ENCODE results near the gene PLXNA2. TPM values are rescaled to one million over a fixed set of nuclear protein-coding genes. Genes with fewer than 3 reads are reported as not detected.

PLXNA2 gene
- total and polyA plus RNA-seq, 2 donors (not counting 3 experiments of a cell fraction or from before 2014, with no cell fraction given), result 42.6 to 229 TPM

- TF ChIP-seq POLR2A (IDR thresholded peaks at IDR 0.05; ENCODE audit: low read depth, low read length) (no peak), POLR2AphosphoS5 (IDR thresholded peaks at IDR 0.05; ENCODE audit: insufficient read depth, low read depth, low read length) (peak; percentile 8), MYC (IDR thresholded peaks at IDR 0.05; ENCODE audit: low read depth, low read length) (no peak), CTCF (IDR thresholded peaks at IDR 0.05; ENCODE audit: extremely low read depth in 1 of 2, insufficient read depth in 1 of 2, low read depth in 1 of 2, low read length in 2 of 2) (no peak), FOS (IDR thresholded peaks at IDR 0.05; ENCODE audit: borderline replicate concordance, insufficient read depth, low read length) (no peak), GATA2 (IDR thresholded peaks at IDR 0.05; ENCODE audit: insufficient read depth, insufficient read length, low read depth, low read length) (no peak)
- Histone ChIP-seq H3K9me1 (replicated peaks; ENCODE audit: control insufficient read depth, extremely low read depth, insufficient read depth, low read length) (no peaks in the 10 kb centered on the region), H3K27me3 (ENCODE audit: control insufficient read depth in 2 of 2, insufficient read depth in 2 of 2, low read length in 2 of 2) (no peaks in the 10 kb centered on the region), H3K27ac (ENCODE audit: insufficient read depth, low read depth, low read length) (no peak overlapping the region), H3K4me1 (ENCODE audit: control insufficient read depth, extremely low read depth, insufficient read depth, low read length) (peaks cover 11% of the 10 kb centered on the region), H4K20me1 (replicated peaks; ENCODE audit: control insufficient read depth, extremely low read depth, insufficient read depth, low read length) (no peaks in the 10 kb centered on the region), H2AFZ (ENCODE audit: low read depth, low read length) (no peak overlapping the region), H3K9me3 (replicated peaks; ENCODE audit: control insufficient read depth, insufficient read depth, low read length) (no peaks in the 10 kb centered on the region), H3K36me3 (ENCODE audit: control insufficient read depth in 2 of 2, extremely low read depth in 1 of 2, insufficient read depth in 2 of 2, low read length in 2 of 2) (peaks cover 27% of the 10 kb centered on the region in 2 experiments), H3K4me3 (replicated peaks in 1 of 3; ENCODE audit: insufficient read depth in 1 of 3, low read depth in 1 of 3, low read length in 3 of 3) (no peak overlapping the region), H3K4me2 (ENCODE audit: insufficient read depth, low read length) (no peak overlapping the region), H3K79me2 (ENCODE audit: control insufficient read depth, insufficient read depth, low read length) (no peaks in the 10 kb centered on the region), H3K9ac (replicated peaks; ENCODE audit: extremely low read depth, insufficient read depth, low read length) (no peak overlapping the region)
- BruUV-seq (replicated peaks), result no TSS peak
- ChIA-PET CTCF (interaction anchor here (2.5 kb wide), 1 partner anchor 40 kb away, joined by 10 read pairs; no protein-coding TSS in a partner anchor), POLR2A (no interaction called here)
- no peak for DNase-seq (ENCODE audit: low read depth, low spot score)
- intact Hi-C loops (cut with micrococcal nuclease) (no loop called here), dilution Hi-C loops (cut with MboI; ENCODE audit: extremely low pct_ligation_motif_present, low sequenced_read_pairs) (no loop called here)
- no peak for FAIRE-seq
These were observed 182.6 kb downstream of the PLXNA2 start for GRCh38 chr1:208061632-208062031.

DNA sequence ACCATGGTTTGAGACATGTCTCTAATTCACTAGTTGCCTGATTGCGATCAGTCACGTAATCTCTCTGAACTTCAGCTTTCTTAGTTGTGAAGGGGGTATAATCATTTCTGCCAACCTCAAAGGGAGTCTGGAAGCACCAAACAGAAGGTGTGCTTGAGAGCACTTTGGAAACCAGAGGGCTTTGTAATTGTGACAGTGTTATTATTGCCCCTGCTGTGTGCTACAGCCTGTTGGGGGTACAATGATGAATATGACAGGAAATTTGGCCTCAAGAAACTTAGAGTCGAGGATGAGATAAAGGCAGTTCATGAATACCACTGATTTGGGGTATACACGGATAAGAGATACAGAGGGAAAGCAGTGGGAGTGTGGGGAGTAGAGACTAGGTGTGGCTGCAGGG lies 183.1 kb downstream of the PLXNA2 start:
- BruUV-seq (replicated peaks), result no TSS peak
- dilution Hi-C loops (cut with MboI; ENCODE audit: extremely low pct_ligation_motif_present, low sequenced_read_pairs), result no loop called here
- Histone ChIP-seq H3K79me2 (ENCODE audit: control insufficient read depth, insufficient read depth, low read length) (no peaks in the 10 kb centered on the region), H4K20me1 (replicated peaks; ENCODE audit: control insufficient read depth, extremely low read depth, insufficient read depth, low read length) (no peaks in the 10 kb centered on the region), H3K9ac (replicated peaks; ENCODE audit: extremely low read depth, insufficient read depth, low read length) (no peak overlapping the region), H3K4me2 (ENCODE audit: insufficient read depth, low read length) (no peak overlapping the region), H3K9me3 (replicated peaks; ENCODE audit: control insufficient read depth, insufficient read depth, low read length) (no peaks in the 10 kb centered on the region), H3K4me3 (replicated peaks in 1 of 3; ENCODE audit: insufficient read depth in 1 of 3, low read depth in 1 of 3, low read length in 3 of 3) (no peak overlapping the region), H3K27ac (ENCODE audit: insufficient read depth, low read depth, low read length) (no peak overlapping the region), H3K27me3 (ENCODE audit: control insufficient read depth in 2 of 2, insufficient read depth in 2 of 2, low read length in 2 of 2) (no peaks in the 10 kb centered on the region), H2AFZ (ENCODE audit: low read depth, low read length) (no peak overlapping the region), H3K36me3 (ENCODE audit: control insufficient read depth in 2 of 2, extremely low read depth in 1 of 2, insufficient read depth in 2 of 2, low read length in 2 of 2) (peaks cover 27 to 30% of the 10 kb centered on the region in 2 experiments), H3K9me1 (replicated peaks; ENCODE audit: control insufficient read depth, extremely low read depth, insufficient read depth, low read length) (no peaks in the 10 kb centered on the region), H3K4me1 (ENCODE audit: control insufficient read depth, extremely low read depth, insufficient read depth, low read length) (peaks cover 11% of the 10 kb centered on the region)
- TF ChIP-seq FOS (IDR thresholded peaks at IDR 0.05; ENCODE audit: borderline replicate concordance, insufficient read depth, low read length) (no peak), POLR2AphosphoS5 (IDR thresholded peaks at IDR 0.05; ENCODE audit: insufficient read depth, low read depth, low read length) (no peak), CTCF (IDR thresholded peaks at IDR 0.05; ENCODE audit: extremely low read depth in 1 of 2, insufficient read depth in 1 of 2, low read depth in 1 of 2, low read length in 2 of 2) (no peak), GATA2 (IDR thresholded peaks at IDR 0.05; ENCODE audit: insufficient read depth, insufficient read length, low read depth, low read length) (no peak), JUN (IDR thresholded peaks at IDR 0.05; ENCODE audit: borderline replicate concordance, insufficient read depth, insufficient read length, low read depth) (no peak)
- TF ChIP-seq, protein P1, sequence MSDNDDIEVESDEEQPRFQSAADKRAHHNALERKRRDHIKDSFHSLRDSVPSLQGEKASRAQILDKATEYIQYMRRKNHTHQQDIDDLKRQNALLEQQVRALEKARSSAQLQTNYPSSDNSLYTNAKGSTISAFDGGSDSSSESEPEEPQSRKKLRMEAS (IDR thresholded peaks at IDR 0.05; ENCODE audit: insufficient read depth, insufficient read length), result no peak
- ChIA-PET POLR2A (no interaction called here), CTCF (no interaction called here)
- intact Hi-C loops (cut with micrococcal nuclease), result no loop called here
- no peak for FAIRE-seq
- DNase-seq (ENCODE audit: low read depth, low spot score), result no peak
